ENCODE data around the gene THAP11.

DNA sequence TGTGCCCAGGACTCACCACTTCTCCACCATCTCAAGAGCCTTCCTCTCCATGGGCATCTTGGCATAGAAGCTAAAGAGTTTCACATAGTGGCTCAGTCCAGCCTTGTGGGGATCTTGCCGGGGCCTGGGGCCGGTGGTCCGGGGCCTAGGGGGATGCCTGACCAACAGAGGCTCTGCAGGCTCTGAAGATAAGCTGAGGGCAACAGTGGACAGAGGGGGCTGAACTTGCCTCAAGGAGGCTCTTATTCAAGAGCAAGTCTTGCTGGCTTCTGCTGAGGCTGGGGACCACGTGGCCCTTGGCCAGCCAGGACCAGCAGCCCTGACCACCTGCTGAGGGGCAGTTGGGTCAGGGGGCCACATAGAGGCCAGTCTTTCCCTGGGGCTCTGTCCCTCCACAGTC, 13.5 kb upstream of the THAP11 start:
- TF ChIP-seq RELA (CRISPR knock-in tag; IDR thresholded peaks at IDR 0.05; ENCODE audit: borderline replicate concordance) (no peak), FOXK1 (CRISPR knock-in tag; IDR thresholded peaks at IDR 0.05) (no peak), NFYB (CRISPR knock-in tag; conservative IDR thresholded peaks at IDR 0.05; ENCODE audit: low read depth) (no peak), ZNF416 (CRISPR knock-in tag; IDR thresholded peaks at IDR 0.05) (no peak), NR2C2 (CRISPR knock-in tag; IDR thresholded peaks at IDR 0.05) (no peak), JUN (CRISPR knock-in tag; IDR thresholded peaks at IDR 0.05) (no peak), ZNF138 (CRISPR knock-in tag; conservative IDR thresholded peaks at IDR 0.05) (no peak), KAT7 (CRISPR knock-in tag; IDR thresholded peaks at IDR 0.05; ENCODE audit: borderline replicate concordance) (no peak), SP1 (CRISPR knock-in tag; conservative IDR thresholded peaks at IDR 0.05) (no peak), ZNF121 (CRISPR knock-in tag; IDR thresholded peaks at IDR 0.05) (no peak)
- TF ChIP-seq, protein P1, sequence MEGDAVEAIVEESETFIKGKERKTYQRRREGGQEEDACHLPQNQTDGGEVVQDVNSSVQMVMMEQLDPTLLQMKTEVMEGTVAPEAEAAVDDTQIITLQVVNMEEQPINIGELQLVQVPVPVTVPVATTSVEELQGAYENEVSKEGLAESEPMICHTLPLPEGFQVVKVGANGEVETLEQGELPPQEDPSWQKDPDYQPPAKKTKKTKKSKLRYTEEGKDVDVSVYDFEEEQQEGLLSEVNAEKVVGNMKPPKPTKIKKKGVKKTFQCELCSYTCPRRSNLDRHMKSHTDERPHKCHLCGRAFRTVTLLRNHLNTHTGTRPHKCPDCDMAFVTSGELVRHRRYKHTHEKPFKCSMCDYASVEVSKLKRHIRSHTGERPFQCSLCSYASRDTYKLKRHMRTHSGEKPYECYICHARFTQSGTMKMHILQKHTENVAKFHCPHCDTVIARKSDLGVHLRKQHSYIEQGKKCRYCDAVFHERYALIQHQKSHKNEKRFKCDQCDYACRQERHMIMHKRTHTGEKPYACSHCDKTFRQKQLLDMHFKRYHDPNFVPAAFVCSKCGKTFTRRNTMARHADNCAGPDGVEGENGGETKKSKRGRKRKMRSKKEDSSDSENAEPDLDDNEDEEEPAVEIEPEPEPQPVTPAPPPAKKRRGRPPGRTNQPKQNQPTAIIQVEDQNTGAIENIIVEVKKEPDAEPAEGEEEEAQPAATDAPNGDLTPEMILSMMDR (IDR thresholded peaks at IDR 0.05), result no peak
- TF ChIP-seq, protein P2, sequence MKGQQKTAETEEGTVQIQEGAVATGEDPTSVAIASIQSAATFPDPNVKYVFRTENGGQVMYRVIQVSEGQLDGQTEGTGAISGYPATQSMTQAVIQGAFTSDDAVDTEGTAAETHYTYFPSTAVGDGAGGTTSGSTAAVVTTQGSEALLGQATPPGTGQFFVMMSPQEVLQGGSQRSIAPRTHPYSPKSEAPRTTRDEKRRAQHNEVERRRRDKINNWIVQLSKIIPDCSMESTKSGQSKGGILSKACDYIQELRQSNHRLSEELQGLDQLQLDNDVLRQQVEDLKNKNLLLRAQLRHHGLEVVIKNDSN (CRISPR knock-in tag; IDR thresholded peaks at IDR 0.05), result no peak
- TF ChIP-seq, protein P3, sequence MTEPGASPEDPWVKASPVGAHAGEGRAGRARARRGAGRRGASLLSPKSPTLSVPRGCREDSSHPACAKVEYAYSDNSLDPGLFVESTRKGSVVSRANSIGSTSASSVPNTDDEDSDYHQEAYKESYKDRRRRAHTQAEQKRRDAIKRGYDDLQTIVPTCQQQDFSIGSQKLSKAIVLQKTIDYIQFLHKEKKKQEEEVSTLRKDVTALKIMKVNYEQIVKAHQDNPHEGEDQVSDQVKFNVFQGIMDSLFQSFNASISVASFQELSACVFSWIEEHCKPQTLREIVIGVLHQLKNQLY (CRISPR knock-in tag; IDR thresholded peaks at IDR 0.05), result no peak
